ENCODE measurements around the gene SYVN1. TPM values are rescaled to one million over a fixed set of nuclear protein-coding genes. Genes with fewer than 3 reads are reported as not detected.

Gene SYVN1
- total and polyA plus RNA-seq, 2 donors (not counting 3 experiments of a cell fraction or from before 2014, with no cell fraction given): 34.5 to 45.1 TPM

- Histone ChIP-seq H3K79me2 (ENCODE audit: control insufficient read depth, insufficient read depth, low read length) (peaks cover 4% of the 10 kb centered on the region), H3K27me3 (ENCODE audit: control insufficient read depth in 2 of 2, insufficient read depth in 2 of 2, low read length in 2 of 2) (no peaks in the 10 kb centered on the region), H3K9me3 (replicated peaks; ENCODE audit: control insufficient read depth, insufficient read depth, low read length) (no peaks in the 10 kb centered on the region), H3K36me3 (ENCODE audit: control insufficient read depth in 2 of 2, extremely low read depth in 1 of 2, insufficient read depth in 2 of 2, low read length in 2 of 2) (peaks cover 0 to 16% of the 10 kb centered on the region in 2 experiments), H3K4me2 (ENCODE audit: insufficient read depth, low read length) (no peak overlapping the region), H3K9ac (replicated peaks; ENCODE audit: extremely low read depth, insufficient read depth, low read length) (no peak overlapping the region), H3K27ac (ENCODE audit: insufficient read depth, low read depth, low read length) (no peak overlapping the region), H2AFZ (ENCODE audit: low read depth, low read length) (no peak overlapping the region), H3K4me1 (ENCODE audit: control insufficient read depth, extremely low read depth, insufficient read depth, low read length) (peaks cover 11% of the 10 kb centered on the region), H4K20me1 (replicated peaks; ENCODE audit: control insufficient read depth, extremely low read depth, insufficient read depth, low read length) (no peaks in the 10 kb centered on the region), H3K9me1 (replicated peaks; ENCODE audit: control insufficient read depth, extremely low read depth, insufficient read depth, low read length) (no peaks in the 10 kb centered on the region), H3K4me3 (replicated peaks in 1 of 3; ENCODE audit: insufficient read depth in 1 of 3, low read depth in 1 of 3, low read length in 3 of 3) (no peak overlapping the region)
- TF ChIP-seq CTCF (IDR thresholded peaks at IDR 0.05; ENCODE audit: extremely low read depth in 1 of 2, insufficient read depth in 1 of 2, low read depth in 1 of 2, low read length in 2 of 2): no peak
- no peak for TF ChIP-seq FOS (IDR thresholded peaks at IDR 0.05; ENCODE audit: borderline replicate concordance, insufficient read depth, low read length)
- no peak for TF ChIP-seq EZH2 (IDR thresholded peaks at IDR 0.05; ENCODE audit: borderline replicate concordance, low read depth, low read length, severe bottlenecking)
- no peak for TF ChIP-seq MYC (IDR thresholded peaks at IDR 0.05; ENCODE audit: low read depth, low read length)
- no peak for TF ChIP-seq POLR2AphosphoS5 (IDR thresholded peaks at IDR 0.05; ENCODE audit: insufficient read depth, low read depth, low read length)
- no peak for TF ChIP-seq JUN (IDR thresholded peaks at IDR 0.05; ENCODE audit: borderline replicate concordance, insufficient read depth, insufficient read length, low read depth)
- no peak for TF ChIP-seq MAX (IDR thresholded peaks at IDR 0.05; ENCODE audit: insufficient read depth, insufficient read length)
- no peak for TF ChIP-seq POLR2A (IDR thresholded peaks at IDR 0.05; ENCODE audit: low read depth, low read length)
- no peak for TF ChIP-seq GATA2 (IDR thresholded peaks at IDR 0.05; ENCODE audit: insufficient read depth, insufficient read length, low read depth, low read length)
- BruUV-seq (replicated peaks): no TSS peak
- DNase-seq (ENCODE audit: low read depth, low spot score): no peak
- FAIRE-seq: no peak
- intact Hi-C loops (cut with micrococcal nuclease): loop anchor here (2.0 to 5.0 kb wide), 5 partner anchors 13 to 192 kb away; partner anchors contain the start of genes ATG2A, CDCA5, SAC3D1 and VPS51
- ChIA-PET POLR2A (no interaction called here), CTCF (interaction anchor here (0.8 to 3.7 kb wide), 15 partner anchors 7 to 262 kb away, joined by 3 to 56 read pairs (median 5); partner anchors contain the start of genes ARL2, CAPN1, FAU and MRPL49)
- dilution Hi-C loops (cut with MboI; ENCODE audit: extremely low pct_ligation_motif_present, low sequenced_read_pairs): no loop called here
Measured at GRCh38 chr11:65109231-65110198, 24.8 kb downstream of the SYVN1 start.

Measured in endothelial cell of umbilical vein (primary cell).